ENCODE measurements around the gene MICU1.
A peak's percentile ranks its signal among the peaks of the same experiment; 100 is the strongest.

The MICU1 gene

GRCh38 chr10:72342911-72343310 lies 283.0 kb downstream of the MICU1 start:
- DNase-seq (ENCODE audit: low read depth): no peak

- DNase-seq (ENCODE audit: low read depth): peak; percentile 54
These were observed 285.2 kb downstream of the MICU1 start for GRCh38 chr10:72340510-72341261.

GRCh38 chr10:72338180-72338579 lies 287.7 kb downstream of the MICU1 start:
- no peak for DNase-seq (ENCODE audit: low read depth)

- no peak for DNase-seq (ENCODE audit: low read depth)
These were observed 288.2 kb downstream of the MICU1 start for GRCh38 chr10:72337722-72338121.

- peak; percentile 65 for DNase-seq (ENCODE audit: low read depth)
These were observed 288.7 kb downstream of the MICU1 start for GRCh38 chr10:72337039-72337629.

- peak; percentile 87 for DNase-seq (ENCODE audit: low read depth)
These were observed 289.4 kb downstream of the MICU1 start for GRCh38 chr10:72336259-72337038.

GRCh38 chr10:72335394-72336258 lies 290.3 kb downstream of the MICU1 start:
- peak; percentile 80 for DNase-seq (ENCODE audit: low read depth)

GRCh38 chr10:72334825-72335393 lies 291.0 kb downstream of the MICU1 start:
- DNase-seq (ENCODE audit: low read depth): peak; percentile 100

GRCh38 chr10:72334196-72334824 lies 291.6 kb downstream of the MICU1 start:
- peak; percentile 91 for DNase-seq (ENCODE audit: low read depth)

GRCh38 chr10:72333112-72334015 lies 292.5 kb downstream of the MICU1 start:
- no peak for DNase-seq (ENCODE audit: low read depth)

- DNase-seq (ENCODE audit: low read depth): no peak
These were observed 293.3 kb downstream of the MICU1 start for GRCh38 chr10:72332423-72333111.

- peak; percentile 96 for DNase-seq (ENCODE audit: low read depth)
These were observed 294.1 kb downstream of the MICU1 start for GRCh38 chr10:72331575-72332422.

GRCh38 chr10:72330069-72330426 lies 295.8 kb downstream of the MICU1 start:
- DNase-seq (ENCODE audit: low read depth): peak; percentile 30

- peak; percentile 30 for DNase-seq (ENCODE audit: low read depth)
These were observed 296.4 kb downstream of the MICU1 start for GRCh38 chr10:72329290-72330068.

- DNase-seq (ENCODE audit: low read depth): no peak
These were observed 297.1 kb downstream of the MICU1 start for GRCh38 chr10:72328829-72329204.

- DNase-seq (ENCODE audit: low read depth): peak; percentile 55
These were observed 297.6 kb downstream of the MICU1 start for GRCh38 chr10:72328045-72328828.
